HepG2 (cell line): Measurements from ENCODE around the gene UNC13D. TPM values are rescaled to one million over a fixed set of nuclear protein-coding genes. Genes with fewer than 3 reads are reported as not detected.

Source experiments
- BRF2 ChIP-seq: sonication (generic); formaldehyde crosslinking; IDR thresholded peaks from 2 replicates; pipeline ENCODE4 v1.8.1; 2022; ENCODE audit warnings: mild to moderate bottlenecking, missing genetic modification reagents
- FOXC1 ChIP-seq: sonication (generic); formaldehyde crosslinking; IDR thresholded peaks from 2 replicates; pipeline ENCODE4 v1.8.0; 2022; ENCODE audit warnings: mild to moderate bottlenecking, missing genetic modification reagents, borderline replicate concordance
- HNF4A ChIP-seq: sonication (generic); formaldehyde crosslinking; IDR thresholded peaks from 2 replicates; pipeline ENCODE4 v1.4.0; 2020; ENCODE audit warnings: missing genetic modification reagents
- MED13 ChIP-seq: sonication (generic); formaldehyde crosslinking; IDR thresholded peaks from 2 replicates; pipeline ENCODE4 v1.5.0; 2020; ENCODE audit warnings: missing genetic modification reagents
- NFIB ChIP-seq: sonication (generic); formaldehyde crosslinking; IDR thresholded peaks from 2 replicates; pipeline ENCODE4 v1.9.0; 2021; ENCODE audit warnings: missing genetic modification reagents, mild to moderate bottlenecking, borderline replicate concordance
- NR2F1 ChIP-seq, 2 experiments: fragments of 450-650 bp in 1 of 2; formaldehyde crosslinking in 1 of 2; IDR thresholded peaks; 2 replicates each; pipeline versions ENCODE4 v1.5.0 to v1.6.1; 2016 to 2020; ENCODE audit warnings: mild to moderate bottlenecking in 1 of 2, missing compliant biosample characterization in 1 of 2, missing genetic modification reagents in 1 of 2, moderate library complexity in 1 of 2
- PCBP1 ChIP-seq: fragments of 200-400 bp; formaldehyde crosslinking; IDR thresholded peaks from 2 replicates; pipeline ENCODE4 v1.6.1; 2017; ENCODE audit warnings: mild to moderate bottlenecking, low read depth, low read length, borderline replicate concordance
- RFX5 ChIP-seq: IDR thresholded peaks from 2 replicates; pipeline ENCODE4 v1.6.1; 2011; ENCODE audit warnings: low read depth, low read length, improper control_type of control experiment
- SMAD9 ChIP-seq: sonication (generic); formaldehyde crosslinking; IDR thresholded peaks from 2 replicates; pipeline ENCODE4 v1.5.1; 2020; ENCODE audit warnings: mild to moderate bottlenecking, missing genetic modification reagents
- SNRNP70 ChIP-seq: fragments of 200-400 bp; formaldehyde crosslinking; IDR thresholded peaks from 2 replicates; pipeline ENCODE4 v1.6.1; 2017; ENCODE audit warnings: mild to moderate bottlenecking, low read depth, low read length, moderate library complexity
- ZBTB40 ChIP-seq, 2 experiments: fragments of 450-650 bp in 1 of 2; sonication (generic) in 1 of 2; formaldehyde crosslinking in 1 of 2; IDR thresholded peaks; 2 replicates each; pipeline versions ENCODE4 v1.6.1 to v1.8.0; 2016 to 2022; ENCODE audit warnings: antibody characterized with exemption in 1 of 2, mild to moderate bottlenecking in 1 of 2, missing genetic modification reagents in 1 of 2
- ZNF275 ChIP-seq: sonication (generic); formaldehyde crosslinking; IDR thresholded peaks from 2 replicates; pipeline ENCODE4 v1.8.0; 2022; ENCODE audit warnings: missing genetic modification reagents, mild to moderate bottlenecking, inconsistent platforms, borderline replicate concordance
- ZNF331 ChIP-seq: sonication (generic); formaldehyde crosslinking; IDR thresholded peaks from 2 replicates; pipeline ENCODE4 v1.4.0; 2020; ENCODE audit warnings: missing genetic modification reagents
- ZNF451 ChIP-seq: sonication (generic); formaldehyde crosslinking; IDR thresholded peaks from 2 replicates; pipeline ENCODE4 v1.5.0; 2020; ENCODE audit warnings: mild to moderate bottlenecking, missing genetic modification reagents
- ZNF550 ChIP-seq: sonication (generic); formaldehyde crosslinking; IDR thresholded peaks from 2 replicates; pipeline ENCODE4 v1.4.0; 2020; ENCODE audit warnings: mild to moderate bottlenecking, missing genetic modification reagents, borderline replicate concordance
- polyA plus RNA-seq, 8 experiments: library from polyadenylated mRNA; depleted of rRNA in 3 of 8; stranded (reverse) in 7 of 8; unstranded in 1 of 8; fragments of >200 nt; fragmentation: Illumina TruSeq in 4 of 8; extraction: Trizol in 4 of 8; gene quantifications; 2 replicates each; pipeline versions ENCODE4 v1.2.1 to v1.2.3, GENCODE V29; 2011 to 2016; ENCODE audit warnings: low read depth in 4 of 8, missing spikeins in 1 of 8, mixed read lengths in 1 of 8; ENCODE audit not compliant: insufficient read depth in 1 of 8
- total RNA-seq, 5 experiments: library from RNA; depleted of rRNA; stranded (reverse); fragments of >200 nt; fragmentation: Illumina TruSeq; extraction: Trizol; gene quantifications; 2 replicates each; pipeline ENCODE4 v1.2.3, GENCODE V29; 2016; ENCODE audit warnings: low read depth in 1 of 5

Gene UNC13D
- total and polyA plus RNA-seq, 2 of the 13 experiments (the other 11 are each of a cell fraction or from before 2014, with no cell fraction given) = 29.7 to 42.7 TPM

GRCh38 chr17:75846692-75847613, 2.7 kb upstream of the UNC13D start (continued):
- TF ChIP-seq ZBTB40 (IDR thresholded peaks at IDR 0.05) = no peak
- peak; percentile 91 for TF ChIP-seq ZBTB40 (CRISPR knock-in tag; IDR thresholded peaks at IDR 0.05)
- TF ChIP-seq SMAD9 (CRISPR knock-in tag) = no peak
- TF ChIP-seq NR2F1 (CRISPR knock-in tag; IDR thresholded peaks at IDR 0.05) = peak; percentile 95 to 96
- 0 out of 2 replicates have a peak, but pooled peaks have one; percentile 27 for TF ChIP-seq PCBP1
- peak; percentile 98 for TF ChIP-seq ZNF451 (CRISPR knock-in tag)
- 0 out of 2 replicates have a peak, but pooled peaks have one; percentile 68 for TF ChIP-seq ZNF550 (CRISPR knock-in tag)
- TF ChIP-seq FOXC1 (CRISPR knock-in tag) = peak; percentile 97
- no peak; the same call in 1 of the 2 replicates for TF ChIP-seq BRF2
- TF ChIP-seq SNRNP70 = no peak
- TF ChIP-seq RFX5 = no peak
- peak; percentile 90 for TF ChIP-seq HNF4A (CRISPR knock-in tag)
- peak; percentile 89 for TF ChIP-seq MED13 (CRISPR knock-in tag)
- peak; percentile 80; the same call in 1 of the 2 replicates for TF ChIP-seq ZNF275
- no peak for TF ChIP-seq NFIB (CRISPR knock-in tag)
- peak; percentile 85 for TF ChIP-seq ZNF331
